Activated CD8-positive, alpha-beta memory T cell treated with anti-CD3 and anti-CD28 coated beads, Interleukin-2, amount 50 U/mL, for 1 hour (primary cell): ENCODE results near the gene DPYSL4.

Experiments used
- DNase-seq: peaks from one replicate; pipeline ENCODE4 v3.0.0-alpha.2; 2020; ENCODE audit errors: extremely low read depth

The DPYSL4 gene

GRCh38 chr10:132226586-132227405 lies 40.0 kb downstream of the DPYSL4 start:
- no peak for DNase-seq

- no peak for DNase-seq
Observed at GRCh38 chr10:132227851-132228390, 41.2 kb downstream of the DPYSL4 start.

- no peak for DNase-seq
Observed at GRCh38 chr10:132228616-132229015, 41.9 kb downstream of the DPYSL4 start.

- no peak for DNase-seq
Observed at GRCh38 chr10:132229096-132229495, 42.3 kb downstream of the DPYSL4 start.

- no peak for DNase-seq
Observed at GRCh38 chr10:132229834-132230556, 43.2 kb downstream of the DPYSL4 start.

- no peak for DNase-seq
Observed at GRCh38 chr10:132230557-132231210, 43.9 kb downstream of the DPYSL4 start.

- no peak for DNase-seq
Observed at GRCh38 chr10:132231656-132232022, 44.9 kb downstream of the DPYSL4 start.

GRCh38 chr10:132232023-132232951 lies 45.5 kb downstream of the DPYSL4 start:
- no peak for DNase-seq

GRCh38 chr10:132232981-132233380 lies 46.2 kb downstream of the DPYSL4 start:
- no peak for DNase-seq

GRCh38 chr10:132233501-132234085 lies 46.8 kb downstream of the DPYSL4 start:
- DNase-seq = no peak

- DNase-seq = no peak
Observed at GRCh38 chr10:132234860-132235259, 48.1 kb downstream of the DPYSL4 start.

- DNase-seq = no peak
Observed at GRCh38 chr10:132236161-132236560, 49.4 kb downstream of the DPYSL4 start.

- DNase-seq = no peak
Observed at GRCh38 chr10:132236881-132237280, 50.1 kb downstream of the DPYSL4 start.

- no peak for DNase-seq
Observed at GRCh38 chr10:132237396-132237795, 50.6 kb downstream of the DPYSL4 start.

GRCh38 chr10:132237871-132238270 lies 51.1 kb downstream of the DPYSL4 start:
- DNase-seq = no peak

- no peak for DNase-seq
Observed at GRCh38 chr10:132238371-132239125, 51.8 kb downstream of the DPYSL4 start.

- no peak for DNase-seq
Observed at GRCh38 chr10:132239126-132240031, 52.6 kb downstream of the DPYSL4 start.

GRCh38 chr10:132240156-132240555 lies 53.4 kb downstream of the DPYSL4 start:
- DNase-seq = no peak

GRCh38 chr10:132240581-132240980 lies 53.8 kb downstream of the DPYSL4 start:
- DNase-seq = no peak
